GM12872 (cell line): ENCODE results near the gene SATB2.

Source experiments
- TF ChIP-seq, protein P1 (sequence below): IDR thresholded peaks from 3 replicates; pipeline ENCODE4 v1.5.1; 2011; ENCODE audit warnings: low read depth, mild to moderate bottlenecking, low read length, moderate library complexity; ENCODE audit not compliant: insufficient read depth

The SATB2 gene

GRCh38 chr2:199228887-199229819 lies 228.6 kb downstream of the SATB2 start:
- TF ChIP-seq, protein P1, sequence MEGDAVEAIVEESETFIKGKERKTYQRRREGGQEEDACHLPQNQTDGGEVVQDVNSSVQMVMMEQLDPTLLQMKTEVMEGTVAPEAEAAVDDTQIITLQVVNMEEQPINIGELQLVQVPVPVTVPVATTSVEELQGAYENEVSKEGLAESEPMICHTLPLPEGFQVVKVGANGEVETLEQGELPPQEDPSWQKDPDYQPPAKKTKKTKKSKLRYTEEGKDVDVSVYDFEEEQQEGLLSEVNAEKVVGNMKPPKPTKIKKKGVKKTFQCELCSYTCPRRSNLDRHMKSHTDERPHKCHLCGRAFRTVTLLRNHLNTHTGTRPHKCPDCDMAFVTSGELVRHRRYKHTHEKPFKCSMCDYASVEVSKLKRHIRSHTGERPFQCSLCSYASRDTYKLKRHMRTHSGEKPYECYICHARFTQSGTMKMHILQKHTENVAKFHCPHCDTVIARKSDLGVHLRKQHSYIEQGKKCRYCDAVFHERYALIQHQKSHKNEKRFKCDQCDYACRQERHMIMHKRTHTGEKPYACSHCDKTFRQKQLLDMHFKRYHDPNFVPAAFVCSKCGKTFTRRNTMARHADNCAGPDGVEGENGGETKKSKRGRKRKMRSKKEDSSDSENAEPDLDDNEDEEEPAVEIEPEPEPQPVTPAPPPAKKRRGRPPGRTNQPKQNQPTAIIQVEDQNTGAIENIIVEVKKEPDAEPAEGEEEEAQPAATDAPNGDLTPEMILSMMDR, result no peak

DNA sequence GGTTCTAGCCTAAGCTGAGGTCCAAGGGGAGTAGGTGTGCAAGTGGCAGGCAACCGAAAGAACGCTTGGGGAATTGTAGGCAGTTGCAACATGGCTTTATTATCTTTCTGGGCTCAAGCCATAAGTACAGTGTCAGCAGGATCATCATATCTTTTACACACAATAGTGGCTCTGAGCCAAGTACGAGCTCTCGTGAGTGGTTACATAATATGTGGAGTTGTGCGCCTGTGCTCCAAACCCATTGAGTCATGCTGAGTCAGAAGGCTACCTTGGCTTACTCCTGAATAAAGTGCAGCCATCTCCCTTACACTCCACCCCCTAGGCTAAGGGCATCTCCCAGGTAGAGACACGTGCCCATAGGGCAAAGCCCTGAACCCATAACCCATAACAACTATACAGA lies 233.9 kb downstream of the SATB2 start:
- TF ChIP-seq, protein P1, result no peak

DNA sequence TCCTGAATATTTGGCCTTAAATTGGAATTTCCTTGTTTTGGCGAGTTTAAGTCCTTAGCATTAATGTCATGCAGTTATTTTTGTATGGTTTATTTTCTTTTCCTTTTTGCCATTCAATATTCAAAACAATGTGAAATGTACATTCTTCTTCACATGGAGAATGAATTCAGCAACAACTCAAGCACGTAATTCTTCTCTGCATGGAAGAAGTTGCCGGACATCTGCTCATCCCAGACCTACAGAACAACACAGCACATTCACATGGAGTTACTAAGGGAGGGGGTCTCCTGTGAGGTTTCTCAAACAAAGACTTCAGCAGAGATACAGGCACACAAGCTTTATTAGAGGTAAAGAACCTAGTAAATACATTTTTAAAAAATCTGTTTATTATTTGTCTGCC lies 236.8 kb downstream of the SATB2 start:
- TF ChIP-seq, protein P1, result no peak

GRCh38 chr2:199219551-199219950 lies 238.2 kb downstream of the SATB2 start:
- TF ChIP-seq, protein P1, result no peak
